Ovary (tissue), 3 donors: Measurements from ENCODE around the gene RIPOR3.

Experiments
- EP300 ChIP-seq: sonication (generic); formaldehyde crosslinking; IDR thresholded peaks from one replicate; pipeline ENCODE4 v1.6.1; 2017; ENCODE audit warnings: antibody characterized with exemption
- POLR2A ChIP-seq: fragments of 450-650 bp; IDR thresholded peaks from one replicate; pipeline ENCODE4 v1.6.1; 2017; ENCODE audit warnings: antibody characterized with exemption, mild to moderate bottlenecking, moderate library complexity
- TF ChIP-seq, protein P1 (sequence below), 3 donors: fragments of 450-650 bp in 2 of 3; fragments of 200-600 bp in 1 of 3; IDR thresholded peaks; one replicate each; pipeline versions ENCODE4 v1.5.1 to v1.8.0; 2016 to 2022; ENCODE audit warnings: antibody characterized with exemption in 3 of 3, mild to moderate bottlenecking in 1 of 3
- donor health status: DM: no; HTN: no; CAD: no.

DNA sequence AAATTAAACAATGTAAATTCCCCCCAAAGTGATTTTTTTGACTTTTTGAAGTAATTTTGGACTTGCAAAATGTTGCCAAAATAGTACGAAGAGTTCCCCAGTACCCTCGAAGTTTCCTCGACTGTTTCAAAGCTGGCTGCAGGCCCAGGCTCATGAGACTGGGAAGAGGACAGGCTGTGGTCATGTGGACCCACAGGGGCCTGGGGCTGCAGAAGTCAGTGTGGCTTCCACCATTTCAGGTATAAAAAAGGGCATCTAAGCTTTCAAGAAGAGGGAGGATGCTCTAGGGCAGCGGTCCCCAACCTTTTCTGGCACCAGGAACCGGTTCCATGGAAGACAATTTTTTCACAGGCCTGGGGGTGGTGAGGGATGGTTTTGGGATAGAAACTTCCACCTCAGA, 106.1 kb downstream of the RIPOR3 start:
- TF ChIP-seq, protein P1, sequence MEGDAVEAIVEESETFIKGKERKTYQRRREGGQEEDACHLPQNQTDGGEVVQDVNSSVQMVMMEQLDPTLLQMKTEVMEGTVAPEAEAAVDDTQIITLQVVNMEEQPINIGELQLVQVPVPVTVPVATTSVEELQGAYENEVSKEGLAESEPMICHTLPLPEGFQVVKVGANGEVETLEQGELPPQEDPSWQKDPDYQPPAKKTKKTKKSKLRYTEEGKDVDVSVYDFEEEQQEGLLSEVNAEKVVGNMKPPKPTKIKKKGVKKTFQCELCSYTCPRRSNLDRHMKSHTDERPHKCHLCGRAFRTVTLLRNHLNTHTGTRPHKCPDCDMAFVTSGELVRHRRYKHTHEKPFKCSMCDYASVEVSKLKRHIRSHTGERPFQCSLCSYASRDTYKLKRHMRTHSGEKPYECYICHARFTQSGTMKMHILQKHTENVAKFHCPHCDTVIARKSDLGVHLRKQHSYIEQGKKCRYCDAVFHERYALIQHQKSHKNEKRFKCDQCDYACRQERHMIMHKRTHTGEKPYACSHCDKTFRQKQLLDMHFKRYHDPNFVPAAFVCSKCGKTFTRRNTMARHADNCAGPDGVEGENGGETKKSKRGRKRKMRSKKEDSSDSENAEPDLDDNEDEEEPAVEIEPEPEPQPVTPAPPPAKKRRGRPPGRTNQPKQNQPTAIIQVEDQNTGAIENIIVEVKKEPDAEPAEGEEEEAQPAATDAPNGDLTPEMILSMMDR (IDR thresholded peaks at IDR 0.05): no peak
- TF ChIP-seq POLR2A (no peak), EP300 (no peak)
